HEK293 (cell line): Measurements from ENCODE around the gene OR6Q1.

ENCODE experiments used
- CTCF ChIA-PET: fragments of 350-600 bp; formaldehyde crosslinking; extraction: SDS; loops from one replicate; lab custom pipeline; 2021; ENCODE audit warnings: antibody characterized with exemption; lab: Yijun Ruan, JAX
- POLR2A ChIA-PET: fragments of 300-600 bp; formaldehyde crosslinking; extraction: SDS; loops from one replicate; lab custom pipeline; 2020; ENCODE audit warnings: antibody characterized with exemption, inconsistent platforms; lab: Yijun Ruan, JAX
- H3K27ac ChIP-seq: fragments of 200-500 bp; sonication (Bioruptor generic); 2 replicates; pipeline ENCODE4 v1.5.1; 2014; ENCODE audit warnings: low read depth, low read length, control low read depth, inconsistent platforms; ENCODE audit errors: extremely low read depth
- H3K36me3 ChIP-seq, 2 experiments: fragments of 200-500 bp in 1 of 2; sonication (Bioruptor generic) in 1 of 2; 1 replicate in 1 of 2; 2 replicates in 1 of 2; pipeline ENCODE4 v1.5.1; 2014 to 2017; ENCODE audit warnings: inconsistent platforms in 2 of 2, low read length in 2 of 2; ENCODE audit not compliant: control insufficient read depth in 2 of 2, insufficient read depth in 1 of 2
- H3K4me1 ChIP-seq: fragments of 200-500 bp; sonication (Bioruptor generic); 2 replicates; pipeline ENCODE4 v1.5.1; 2014; ENCODE audit warnings: mild to moderate bottlenecking, low read length, inconsistent platforms; ENCODE audit not compliant: control insufficient read depth, insufficient read depth
- H3K4me3 ChIP-seq: 2 replicates; pipeline ENCODE4 v1.5.1; 2011; ENCODE audit warnings: low read depth, mild to moderate bottlenecking, control low read depth, low read length, moderate library complexity
- H3K9me3 ChIP-seq: fragments of 200-500 bp; sonication (Bioruptor generic); 2 replicates; pipeline ENCODE4 v1.5.1; 2014; ENCODE audit warnings: low read depth, low read length, inconsistent platforms; ENCODE audit not compliant: control insufficient read depth, insufficient read depth
- BCL11B ChIP-seq: fragments of 450-650 bp; formaldehyde crosslinking; IDR thresholded peaks from 2 replicates; pipeline ENCODE4 v1.5.1; 2016; ENCODE audit warnings: low read depth, missing biosample characterization, missing genetic modification characterization
- MZF1 ChIP-seq: fragments of 450-650 bp; formaldehyde crosslinking; IDR thresholded peaks from 2 replicates; pipeline ENCODE4 v1.5.1; 2017; ENCODE audit warnings: missing biosample characterization, missing genetic modification characterization, borderline replicate concordance
- OVOL3 ChIP-seq: fragments of 450-650 bp; formaldehyde crosslinking; IDR thresholded peaks from 2 replicates; pipeline ENCODE4 v1.5.1; 2016; ENCODE audit warnings: missing biosample characterization, missing genetic modification characterization
- RBAK ChIP-seq: fragments of 450-650 bp; formaldehyde crosslinking; IDR thresholded peaks from 2 replicates; pipeline ENCODE4 v1.5.1; 2016; ENCODE audit warnings: missing biosample characterization, missing genetic modification characterization
- ZIC2 ChIP-seq: fragments of 450-650 bp; formaldehyde crosslinking; IDR thresholded peaks from 2 replicates; pipeline ENCODE4 v1.5.1; 2016; ENCODE audit warnings: missing biosample characterization, missing genetic modification characterization
- ZNF132 ChIP-seq: fragments of 450-650 bp; formaldehyde crosslinking; IDR thresholded peaks from 2 replicates; pipeline ENCODE4 v1.5.1; 2017; ENCODE audit warnings: missing biosample characterization, missing genetic modification characterization, borderline replicate concordance
- ZNF184 ChIP-seq: fragments of 450-650 bp; IDR thresholded peaks from 2 replicates; pipeline ENCODE4 v1.5.1; 2018; ENCODE audit warnings: missing biosample characterization, mild to moderate bottlenecking, missing genetic modification characterization
- ZNF248 ChIP-seq: fragments of 450-650 bp; formaldehyde crosslinking; IDR thresholded peaks from 2 replicates; pipeline ENCODE4 v1.5.1; 2017; ENCODE audit warnings: missing biosample characterization, missing genetic modification characterization
- ZNF311 ChIP-seq: fragments of 450-650 bp; formaldehyde crosslinking; IDR thresholded peaks from 2 replicates; pipeline ENCODE4 v1.5.1; 2017; ENCODE audit warnings: missing biosample characterization, missing genetic modification characterization, borderline replicate concordance
- ZNF37A ChIP-seq: fragments of 450-650 bp; IDR thresholded peaks from 2 replicates; pipeline ENCODE4 v1.5.1; 2018; ENCODE audit warnings: missing biosample characterization, missing genetic modification characterization
- ZNF404 ChIP-seq: fragments of 450-650 bp; formaldehyde crosslinking; IDR thresholded peaks from 2 replicates; pipeline ENCODE4 v1.5.1; 2017; ENCODE audit warnings: missing biosample characterization, missing genetic modification characterization
- ZNF530 ChIP-seq: fragments of 450-650 bp; formaldehyde crosslinking; IDR thresholded peaks from 2 replicates; pipeline ENCODE4 v1.5.1; 2016; ENCODE audit warnings: low read depth, missing biosample characterization, missing genetic modification characterization
- ZNF571 ChIP-seq: fragments of 450-650 bp; formaldehyde crosslinking; IDR thresholded peaks from 2 replicates; pipeline ENCODE4 v1.5.0; 2017; ENCODE audit warnings: missing biosample characterization, missing genetic modification characterization
- ZNF610 ChIP-seq: fragments of 450-650 bp; formaldehyde crosslinking; IDR thresholded peaks from 2 replicates; pipeline ENCODE4 v1.5.1; 2016; ENCODE audit warnings: missing biosample characterization, missing genetic modification characterization, borderline replicate concordance
- ZNF670 ChIP-seq: fragments of 450-650 bp; formaldehyde crosslinking; IDR thresholded peaks from 2 replicates; pipeline ENCODE4 v1.5.1; 2016; ENCODE audit warnings: missing biosample characterization, missing genetic modification characterization, low read depth
- ZNF837 ChIP-seq: fragments of 450-650 bp; formaldehyde crosslinking; IDR thresholded peaks from 2 replicates; pipeline ENCODE4 v1.5.1; 2016; ENCODE audit warnings: missing biosample characterization, missing genetic modification characterization
- ZXDB ChIP-seq: fragments of 450-650 bp; formaldehyde crosslinking; IDR thresholded peaks from 2 replicates; pipeline ENCODE4 v1.5.1; 2016; ENCODE audit warnings: missing biosample characterization, missing genetic modification characterization
- TF ChIP-seq, protein P1 (sequence below): fragments of 450-650 bp; formaldehyde crosslinking; IDR thresholded peaks from 2 replicates; pipeline ENCODE4 v1.5.1; 2016; ENCODE audit warnings: missing biosample characterization, missing genetic modification characterization, borderline replicate concordance
- TF ChIP-seq, protein P2 (sequence below): fragments of 450-650 bp; formaldehyde crosslinking; IDR thresholded peaks from 2 replicates; pipeline ENCODE4 v1.5.1; 2017; ENCODE audit warnings: missing biosample characterization, missing genetic modification characterization
- TF ChIP-seq, protein P3 (sequence below): IDR thresholded peaks from 2 replicates; pipeline ENCODE4 v1.6.1; 2011; ENCODE audit warnings: mild to moderate bottlenecking, low read depth, low read length, borderline replicate concordance
- TF ChIP-seq, protein P4 (sequence below): fragments of 450-650 bp; formaldehyde crosslinking; IDR thresholded peaks from 2 replicates; pipeline ENCODE4 v1.5.1; 2016; ENCODE audit warnings: missing biosample characterization, missing genetic modification characterization
- TF ChIP-seq, protein P5 (sequence below): fragments of 450-650 bp; formaldehyde crosslinking; conservative IDR thresholded peaks from 2 replicates; pipeline ENCODE4 v1.5.1; 2016; ENCODE audit warnings: low read depth, missing biosample characterization, missing genetic modification characterization

Gene OR6Q1

DNA sequence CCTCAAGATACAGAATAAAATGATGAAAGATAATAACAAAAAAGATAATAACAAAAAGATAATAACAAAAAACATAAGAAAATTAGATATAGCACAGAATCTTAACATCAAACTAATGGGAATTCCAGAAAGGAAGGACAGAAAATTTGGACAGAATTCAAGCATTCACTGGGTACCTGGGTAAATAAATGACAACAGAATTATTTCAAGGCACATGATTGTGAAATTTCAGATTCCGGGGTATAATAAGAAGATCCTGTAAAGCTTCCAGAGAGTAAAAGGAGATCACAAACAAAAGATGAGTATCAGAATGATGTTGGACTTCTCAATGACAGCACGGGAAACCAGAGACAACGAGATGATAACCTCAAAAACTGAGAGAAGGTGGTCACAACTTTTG is 49.2 kb upstream of the OR6Q1 start (continued):
- TF ChIP-seq, protein P1, sequence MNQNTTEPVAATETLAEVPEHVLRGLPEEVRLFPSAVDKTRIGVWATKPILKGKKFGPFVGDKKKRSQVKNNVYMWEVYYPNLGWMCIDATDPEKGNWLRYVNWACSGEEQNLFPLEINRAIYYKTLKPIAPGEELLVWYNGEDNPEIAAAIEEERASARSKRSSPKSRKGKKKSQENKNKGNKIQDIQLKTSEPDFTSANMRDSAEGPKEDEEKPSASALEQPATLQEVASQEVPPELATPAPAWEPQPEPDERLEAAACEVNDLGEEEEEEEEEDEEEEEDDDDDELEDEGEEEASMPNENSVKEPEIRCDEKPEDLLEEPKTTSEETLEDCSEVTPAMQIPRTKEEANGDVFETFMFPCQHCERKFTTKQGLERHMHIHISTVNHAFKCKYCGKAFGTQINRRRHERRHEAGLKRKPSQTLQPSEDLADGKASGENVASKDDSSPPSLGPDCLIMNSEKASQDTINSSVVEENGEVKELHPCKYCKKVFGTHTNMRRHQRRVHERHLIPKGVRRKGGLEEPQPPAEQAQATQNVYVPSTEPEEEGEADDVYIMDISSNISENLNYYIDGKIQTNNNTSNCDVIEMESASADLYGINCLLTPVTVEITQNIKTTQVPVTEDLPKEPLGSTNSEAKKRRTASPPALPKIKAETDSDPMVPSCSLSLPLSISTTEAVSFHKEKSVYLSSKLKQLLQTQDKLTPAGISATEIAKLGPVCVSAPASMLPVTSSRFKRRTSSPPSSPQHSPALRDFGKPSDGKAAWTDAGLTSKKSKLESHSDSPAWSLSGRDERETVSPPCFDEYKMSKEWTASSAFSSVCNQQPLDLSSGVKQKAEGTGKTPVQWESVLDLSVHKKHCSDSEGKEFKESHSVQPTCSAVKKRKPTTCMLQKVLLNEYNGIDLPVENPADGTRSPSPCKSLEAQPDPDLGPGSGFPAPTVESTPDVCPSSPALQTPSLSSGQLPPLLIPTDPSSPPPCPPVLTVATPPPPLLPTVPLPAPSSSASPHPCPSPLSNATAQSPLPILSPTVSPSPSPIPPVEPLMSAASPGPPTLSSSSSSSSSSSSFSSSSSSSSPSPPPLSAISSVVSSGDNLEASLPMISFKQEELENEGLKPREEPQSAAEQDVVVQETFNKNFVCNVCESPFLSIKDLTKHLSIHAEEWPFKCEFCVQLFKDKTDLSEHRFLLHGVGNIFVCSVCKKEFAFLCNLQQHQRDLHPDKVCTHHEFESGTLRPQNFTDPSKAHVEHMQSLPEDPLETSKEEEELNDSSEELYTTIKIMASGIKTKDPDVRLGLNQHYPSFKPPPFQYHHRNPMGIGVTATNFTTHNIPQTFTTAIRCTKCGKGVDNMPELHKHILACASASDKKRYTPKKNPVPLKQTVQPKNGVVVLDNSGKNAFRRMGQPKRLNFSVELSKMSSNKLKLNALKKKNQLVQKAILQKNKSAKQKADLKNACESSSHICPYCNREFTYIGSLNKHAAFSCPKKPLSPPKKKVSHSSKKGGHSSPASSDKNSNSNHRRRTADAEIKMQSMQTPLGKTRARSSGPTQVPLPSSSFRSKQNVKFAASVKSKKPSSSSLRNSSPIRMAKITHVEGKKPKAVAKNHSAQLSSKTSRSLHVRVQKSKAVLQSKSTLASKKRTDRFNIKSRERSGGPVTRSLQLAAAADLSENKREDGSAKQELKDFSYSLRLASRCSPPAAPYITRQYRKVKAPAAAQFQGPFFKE (tag by site-specific recombination), result no peak
- TF ChIP-seq ZNF404, result no peak
- no peak for TF ChIP-seq ZNF610
- no peak for TF ChIP-seq ZNF184 (tag by site-specific recombination)
- TF ChIP-seq OVOL3, result no peak

DNA sequence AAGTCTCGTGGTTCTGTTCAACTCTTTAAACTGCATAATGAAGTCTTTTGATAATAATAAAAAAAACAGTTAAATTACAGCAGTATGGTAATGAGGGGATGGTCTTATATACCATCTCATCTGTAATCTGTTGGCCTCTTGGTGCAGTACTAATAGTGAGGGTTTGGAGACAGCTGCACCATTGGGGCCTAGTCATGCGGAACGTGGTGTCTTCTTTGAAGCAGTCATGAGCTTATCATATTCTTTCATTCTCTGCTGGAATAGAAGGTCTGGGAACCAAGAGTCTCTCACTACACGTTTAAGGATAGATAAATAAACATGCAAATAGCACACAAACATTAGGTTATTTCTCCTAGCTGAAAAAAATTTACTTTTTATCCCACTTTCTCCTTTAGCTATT is 48.0 kb upstream of the OR6Q1 start:
- no peaks in the 10 kb centered on the region for H3K9me3 ChIP-seq
- H3K27ac ChIP-seq, result no peak overlapping the region
- ChIA-PET CTCF (interaction anchor here (0.7 kb wide), 1 partner anchor 424 kb away, joined by 3 read pairs; the partner anchor contains the start of gene OR5B3), POLR2A (no interaction called here)
- TF ChIP-seq ZNF37A (tag by site-specific recombination), result no peak
- TF ChIP-seq ZNF132 (tag by site-specific recombination), result no peak
- no peak for TF ChIP-seq ZIC2 (tag by site-specific recombination)
- TF ChIP-seq ZNF530, result no peak
- TF ChIP-seq ZNF248, result no peak
- TF ChIP-seq, protein P2, sequence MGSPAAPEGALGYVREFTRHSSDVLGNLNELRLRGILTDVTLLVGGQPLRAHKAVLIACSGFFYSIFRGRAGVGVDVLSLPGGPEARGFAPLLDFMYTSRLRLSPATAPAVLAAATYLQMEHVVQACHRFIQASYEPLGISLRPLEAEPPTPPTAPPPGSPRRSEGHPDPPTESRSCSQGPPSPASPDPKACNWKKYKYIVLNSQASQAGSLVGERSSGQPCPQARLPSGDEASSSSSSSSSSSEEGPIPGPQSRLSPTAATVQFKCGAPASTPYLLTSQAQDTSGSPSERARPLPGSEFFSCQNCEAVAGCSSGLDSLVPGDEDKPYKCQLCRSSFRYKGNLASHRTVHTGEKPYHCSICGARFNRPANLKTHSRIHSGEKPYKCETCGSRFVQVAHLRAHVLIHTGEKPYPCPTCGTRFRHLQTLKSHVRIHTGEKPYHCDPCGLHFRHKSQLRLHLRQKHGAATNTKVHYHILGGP, result no peak
- TF ChIP-seq, protein P3, sequence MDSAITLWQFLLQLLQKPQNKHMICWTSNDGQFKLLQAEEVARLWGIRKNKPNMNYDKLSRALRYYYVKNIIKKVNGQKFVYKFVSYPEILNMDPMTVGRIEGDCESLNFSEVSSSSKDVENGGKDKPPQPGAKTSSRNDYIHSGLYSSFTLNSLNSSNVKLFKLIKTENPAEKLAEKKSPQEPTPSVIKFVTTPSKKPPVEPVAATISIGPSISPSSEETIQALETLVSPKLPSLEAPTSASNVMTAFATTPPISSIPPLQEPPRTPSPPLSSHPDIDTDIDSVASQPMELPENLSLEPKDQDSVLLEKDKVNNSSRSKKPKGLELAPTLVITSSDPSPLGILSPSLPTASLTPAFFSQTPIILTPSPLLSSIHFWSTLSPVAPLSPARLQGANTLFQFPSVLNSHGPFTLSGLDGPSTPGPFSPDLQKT, result no peak
- no peak for TF ChIP-seq ZNF837 (tag by site-specific recombination)
- TF ChIP-seq ZNF670 (tag by site-specific recombination), result no peak
- no peak for TF ChIP-seq MZF1
- TF ChIP-seq ZXDB (tag by site-specific recombination), result no peak
- TF ChIP-seq, protein P4, sequence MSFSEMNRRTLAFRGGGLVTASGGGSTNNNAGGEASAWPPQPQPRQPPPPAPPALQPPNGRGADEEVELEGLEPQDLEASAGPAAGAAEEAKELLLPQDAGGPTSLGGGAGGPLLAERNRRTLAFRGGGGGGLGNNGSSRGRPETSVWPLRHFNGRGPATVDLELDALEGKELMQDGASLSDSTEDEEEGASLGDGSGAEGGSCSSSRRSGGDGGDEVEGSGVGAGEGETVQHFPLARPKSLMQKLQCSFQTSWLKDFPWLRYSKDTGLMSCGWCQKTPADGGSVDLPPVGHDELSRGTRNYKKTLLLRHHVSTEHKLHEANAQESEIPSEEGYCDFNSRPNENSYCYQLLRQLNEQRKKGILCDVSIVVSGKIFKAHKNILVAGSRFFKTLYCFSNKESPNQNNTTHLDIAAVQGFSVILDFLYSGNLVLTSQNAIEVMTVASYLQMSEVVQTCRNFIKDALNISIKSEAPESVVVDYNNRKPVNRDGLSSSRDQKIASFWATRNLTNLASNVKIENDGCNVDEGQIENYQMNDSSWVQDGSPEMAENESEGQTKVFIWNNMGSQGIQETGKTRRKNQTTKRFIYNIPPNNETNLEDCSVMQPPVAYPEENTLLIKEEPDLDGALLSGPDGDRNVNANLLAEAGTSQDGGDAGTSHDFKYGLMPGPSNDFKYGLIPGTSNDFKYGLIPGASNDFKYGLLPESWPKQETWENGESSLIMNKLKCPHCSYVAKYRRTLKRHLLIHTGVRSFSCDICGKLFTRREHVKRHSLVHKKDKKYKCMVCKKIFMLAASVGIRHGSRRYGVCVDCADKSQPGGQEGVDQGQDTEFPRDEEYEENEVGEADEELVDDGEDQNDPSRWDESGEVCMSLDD (tag by site-specific recombination), result no peak
- no peak for TF ChIP-seq ZNF571 (tag by site-specific recombination)
- no peak for TF ChIP-seq RBAK (tag by site-specific recombination)
- TF ChIP-seq BCL11B (tag by site-specific recombination), result no peak
- TF ChIP-seq, protein P5, sequence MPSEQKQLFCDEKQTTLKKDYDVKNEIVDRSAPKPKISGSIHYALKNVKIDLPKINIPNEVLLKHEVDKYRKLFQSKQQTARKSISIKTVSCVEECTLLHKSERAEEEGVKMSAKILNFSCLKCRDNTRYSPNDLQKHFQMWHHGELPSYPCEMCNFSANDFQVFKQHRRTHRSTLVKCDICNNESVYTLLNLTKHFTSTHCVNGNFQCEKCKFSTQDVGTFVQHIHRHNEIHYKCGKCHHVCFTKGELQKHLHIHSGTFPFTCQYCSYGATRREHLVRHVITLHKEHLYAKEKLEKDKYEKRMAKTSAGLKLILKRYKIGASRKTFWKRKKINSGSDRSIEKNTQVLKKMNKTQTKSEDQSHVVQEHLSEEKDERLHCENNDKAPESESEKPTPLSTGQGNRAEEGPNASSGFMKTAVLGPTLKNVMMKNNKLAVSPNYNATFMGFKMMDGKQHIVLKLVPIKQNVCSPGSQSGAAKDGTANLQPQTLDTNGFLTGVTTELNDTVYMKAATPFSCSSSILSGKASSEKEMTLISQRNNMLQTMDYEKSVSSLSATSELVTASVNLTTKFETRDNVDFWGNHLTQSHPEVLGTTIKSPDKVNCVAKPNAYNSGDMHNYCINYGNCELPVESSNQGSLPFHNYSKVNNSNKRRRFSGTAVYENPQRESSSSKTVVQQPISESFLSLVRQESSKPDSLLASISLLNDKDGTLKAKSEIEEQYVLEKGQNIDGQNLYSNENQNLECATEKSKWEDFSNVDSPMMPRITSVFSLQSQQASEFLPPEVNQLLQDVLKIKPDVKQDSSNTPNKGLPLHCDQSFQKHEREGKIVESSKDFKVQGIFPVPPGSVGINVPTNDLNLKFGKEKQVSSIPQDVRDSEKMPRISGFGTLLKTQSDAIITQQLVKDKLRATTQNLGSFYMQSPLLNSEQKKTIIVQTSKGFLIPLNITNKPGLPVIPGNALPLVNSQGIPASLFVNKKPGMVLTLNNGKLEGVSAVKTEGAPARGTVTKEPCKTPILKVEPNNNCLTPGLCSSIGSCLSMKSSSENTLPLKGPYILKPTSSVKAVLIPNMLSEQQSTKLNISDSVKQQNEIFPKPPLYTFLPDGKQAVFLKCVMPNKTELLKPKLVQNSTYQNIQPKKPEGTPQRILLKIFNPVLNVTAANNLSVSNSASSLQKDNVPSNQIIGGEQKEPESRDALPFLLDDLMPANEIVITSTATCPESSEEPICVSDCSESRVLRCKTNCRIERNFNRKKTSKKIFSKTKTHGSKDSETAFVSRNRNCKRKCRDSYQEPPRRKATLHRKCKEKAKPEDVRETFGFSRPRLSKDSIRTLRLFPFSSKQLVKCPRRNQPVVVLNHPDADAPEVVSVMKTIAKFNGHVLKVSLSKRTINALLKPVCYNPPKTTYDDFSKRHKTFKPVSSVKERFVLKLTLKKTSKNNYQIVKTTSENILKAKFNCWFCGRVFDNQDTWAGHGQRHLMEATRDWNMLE (tag by site-specific recombination), result no peak
- TF ChIP-seq ZNF311, result no peak
- TF ChIP-seq, all 188 proteins: peak for 0
- Histone ChIP-seq H3K4me1 (no peaks in the 10 kb centered on the region), H3K4me3 (no peak overlapping the region), H3K36me3 (no peaks in the 10 kb centered on the region)
